ENCODE data around the gene CAPN15. TPM values are rescaled to one million over a fixed set of nuclear protein-coding genes. Genes with fewer than 3 reads are reported as not detected.

CAPN15 gene
- total RNA-seq, 1 experiment from 2014 or later: 76.4 TPM

DNA sequence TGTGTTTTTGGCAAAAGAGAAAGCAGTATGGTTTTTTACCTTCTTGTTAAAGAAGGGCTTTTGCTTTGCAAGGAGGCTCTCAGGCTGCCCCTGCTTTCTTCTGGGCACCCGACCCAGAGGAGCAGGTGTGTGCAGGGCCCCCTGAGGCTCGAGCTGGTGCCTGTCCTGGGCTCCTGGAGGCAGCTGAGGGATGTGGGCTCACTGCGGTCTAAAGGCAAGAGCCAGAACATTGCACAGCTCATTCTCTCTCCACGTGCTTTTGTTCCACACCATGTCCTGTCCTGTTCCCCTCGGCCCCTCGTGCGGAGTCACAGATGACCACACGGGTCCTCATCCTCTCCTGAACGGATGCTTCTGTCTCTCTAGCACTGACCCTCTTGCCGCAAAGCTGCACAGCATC lies 36.7 kb upstream of the CAPN15 start:
- Histone ChIP-seq H3K79me1 (ENCODE audit: insufficient read depth, low read depth, low read length, poor library complexity, severe bottlenecking) (no peaks in the 10 kb centered on the region), H2BK15ac (ENCODE audit: low read depth, low read length) (no peak overlapping the region), H3T11ph (ENCODE audit: low read length) (no peak overlapping the region), H3K23me2 (ENCODE audit: insufficient read length, low read depth, low read length, poor library complexity, severe bottlenecking) (no peaks in the 10 kb centered on the region), H3K79me2 (ENCODE audit: insufficient read depth, low read length) (no peaks in the 10 kb centered on the region), H2BK20ac (ENCODE audit: low read depth, low read length, poor library complexity, severe bottlenecking) (no peak overlapping the region), H3K23ac (ENCODE audit: insufficient read length, low read depth, low read length) (no peak overlapping the region), H3K4me2 (ENCODE audit: insufficient read depth, insufficient read length, low read length) (no peak overlapping the region), H4K20me1 (ENCODE audit: control insufficient read depth, insufficient read depth, insufficient read length) (no peaks in the 10 kb centered on the region), H3K4me1 (ENCODE audit: insufficient read depth, low read length) (no peaks in the 10 kb centered on the region), H2BK120ac (ENCODE audit: low read depth, low read length, poor library complexity, severe bottlenecking) (no peak overlapping the region), H3K27ac (ENCODE audit: insufficient read length, low read depth, low read length) (no peak overlapping the region), H2AFZ (ENCODE audit: low read length) (no peak overlapping the region), H2BK5ac (ENCODE audit: insufficient read length, low read length) (no peak overlapping the region), H4K8ac (replicated peaks; ENCODE audit: insufficient read length, low read depth, low read length) (no peak overlapping the region), H3K56ac (ENCODE audit: insufficient read length, low read depth, low read length) (no peak overlapping the region), H4K91ac (ENCODE audit: insufficient read length, low read depth, low read length) (no peak overlapping the region), H2BK12ac (ENCODE audit: insufficient read length, low read depth, low read length) (no peak overlapping the region), H2AK5ac (ENCODE audit: insufficient read length, low read length) (no peak overlapping the region), H3K9me3 (ENCODE audit: control insufficient read depth, low read depth, low read length) (no peaks in the 10 kb centered on the region), H4K5ac (ENCODE audit: insufficient read length, low read depth, low read length) (no peak overlapping the region), H3K14ac (ENCODE audit: insufficient read depth, low read length) (no peak overlapping the region; the same call in 1 of the 2 replicates), H3K18ac (ENCODE audit: insufficient read length, low read depth, low read length) (no peak overlapping the region), H3K9ac (ENCODE audit: extremely low read depth, insufficient read length, low read length) (no peak overlapping the region), H3K4ac (ENCODE audit: low read depth, low read length) (no peak overlapping the region), H3K27me3 (ENCODE audit: insufficient read depth, low read length) (no peaks in the 10 kb centered on the region)
- H3K36me3 Mint-ChIP-seq (ENCODE audit: insufficient read depth in 1 of 3, low read depth in 3 of 3): peaks cover 4 to 38% (median 22%) of the 10 kb centered on the region in 3 experiments; a peak in 6 of 7 replicates
- TF ChIP-seq, protein P1, sequence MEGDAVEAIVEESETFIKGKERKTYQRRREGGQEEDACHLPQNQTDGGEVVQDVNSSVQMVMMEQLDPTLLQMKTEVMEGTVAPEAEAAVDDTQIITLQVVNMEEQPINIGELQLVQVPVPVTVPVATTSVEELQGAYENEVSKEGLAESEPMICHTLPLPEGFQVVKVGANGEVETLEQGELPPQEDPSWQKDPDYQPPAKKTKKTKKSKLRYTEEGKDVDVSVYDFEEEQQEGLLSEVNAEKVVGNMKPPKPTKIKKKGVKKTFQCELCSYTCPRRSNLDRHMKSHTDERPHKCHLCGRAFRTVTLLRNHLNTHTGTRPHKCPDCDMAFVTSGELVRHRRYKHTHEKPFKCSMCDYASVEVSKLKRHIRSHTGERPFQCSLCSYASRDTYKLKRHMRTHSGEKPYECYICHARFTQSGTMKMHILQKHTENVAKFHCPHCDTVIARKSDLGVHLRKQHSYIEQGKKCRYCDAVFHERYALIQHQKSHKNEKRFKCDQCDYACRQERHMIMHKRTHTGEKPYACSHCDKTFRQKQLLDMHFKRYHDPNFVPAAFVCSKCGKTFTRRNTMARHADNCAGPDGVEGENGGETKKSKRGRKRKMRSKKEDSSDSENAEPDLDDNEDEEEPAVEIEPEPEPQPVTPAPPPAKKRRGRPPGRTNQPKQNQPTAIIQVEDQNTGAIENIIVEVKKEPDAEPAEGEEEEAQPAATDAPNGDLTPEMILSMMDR (conservative IDR thresholded peaks at IDR 0.05): no peak
- no peaks in the 10 kb centered on the region for H3K9me3 Mint-ChIP-seq
- H3K27ac Mint-ChIP-seq: peak overlapping the region; percentile 49 to 80 (median 80); a peak in 6 of 7 replicates
- no CpG with 5 or more reads among the region's 10 CpGs for WGBS (ENCODE audit: extremely low coverage, insufficient read length, low lambda C conversion rate)
- no peak overlapping the region; a peak in 1 of 5 replicates for H3K4me3 Mint-ChIP-seq
- no peaks in the 10 kb centered on the region for H3K27me3 Mint-ChIP-seq (ENCODE audit: low read depth)
- H3K4me1 Mint-ChIP-seq: peaks cover 9 to 13% of the 10 kb centered on the region in 2 experiments
- no peak for DNase-seq

All from H9 (cell line).